ENCODE data around the gene CRADD. TPM values are rescaled to one million over a fixed set of nuclear protein-coding genes. Genes with fewer than 3 reads are reported as not detected.

The CRADD gene
- total RNA-seq, 1 experiment from 2014 or later, result 48.6 TPM

DNA sequence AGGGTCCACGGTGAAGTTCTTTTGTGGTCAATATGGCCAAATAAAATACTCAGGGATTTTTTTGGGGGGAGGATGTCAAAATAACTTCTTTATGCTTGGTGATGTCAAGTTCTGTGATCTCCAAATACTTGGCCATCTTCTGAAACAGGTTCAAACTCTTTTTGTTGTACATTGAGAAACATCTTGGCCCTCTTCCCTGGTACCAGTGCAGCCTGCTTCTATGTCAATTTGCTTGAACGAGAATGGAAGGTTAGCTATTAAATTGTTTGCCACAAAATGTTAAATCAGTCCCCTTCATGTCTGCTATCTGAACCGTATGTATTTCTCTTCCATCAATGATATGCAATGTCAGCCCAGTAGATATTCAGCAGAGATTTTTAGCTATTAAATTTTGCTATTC is 6.1 kb upstream of the CRADD start:
- no peak for DNase-seq (ENCODE audit: low read depth)

DNA sequence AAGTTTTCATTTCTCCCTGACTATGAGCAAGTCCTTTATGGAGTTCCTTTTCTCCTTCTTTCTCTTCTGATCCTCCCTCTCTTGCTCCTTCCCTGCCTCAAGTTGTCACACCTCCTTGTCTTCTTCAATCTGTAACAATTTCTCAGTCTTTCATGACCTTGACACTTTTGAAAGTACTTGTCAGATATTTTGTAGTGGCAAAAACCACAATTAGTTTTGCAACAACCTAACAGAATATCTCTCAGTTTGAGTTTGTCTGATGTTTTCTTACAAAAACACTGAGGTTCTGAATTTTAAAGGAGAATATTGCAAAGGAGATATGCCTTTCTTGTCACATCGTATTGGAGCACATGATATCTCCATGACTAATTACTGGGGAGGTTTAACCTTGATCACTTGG is 4.1 kb upstream of the CRADD start:
- no peak for DNase-seq (ENCODE audit: low read depth)

DNA sequence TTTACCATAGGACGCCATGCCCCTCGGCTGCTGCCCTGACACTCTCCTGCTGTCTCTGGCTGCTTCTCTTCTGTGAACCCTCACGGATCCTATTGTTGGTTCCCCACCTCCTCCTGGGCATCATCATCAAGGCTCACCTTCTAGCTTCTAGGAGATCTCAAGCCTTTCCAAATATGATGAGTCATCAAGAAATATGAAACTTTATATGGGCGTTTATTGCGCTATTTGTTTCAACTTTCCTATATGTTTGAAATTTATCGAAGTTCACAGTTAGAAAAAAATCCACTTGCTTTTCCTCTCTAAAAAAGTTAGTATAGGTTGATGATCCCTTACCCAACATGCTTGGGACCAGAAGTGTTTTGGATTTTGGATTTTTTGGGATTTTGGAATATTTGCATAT is 2.8 kb upstream of the CRADD start:
- DNase-seq (ENCODE audit: low read depth), result no peak

DNA sequence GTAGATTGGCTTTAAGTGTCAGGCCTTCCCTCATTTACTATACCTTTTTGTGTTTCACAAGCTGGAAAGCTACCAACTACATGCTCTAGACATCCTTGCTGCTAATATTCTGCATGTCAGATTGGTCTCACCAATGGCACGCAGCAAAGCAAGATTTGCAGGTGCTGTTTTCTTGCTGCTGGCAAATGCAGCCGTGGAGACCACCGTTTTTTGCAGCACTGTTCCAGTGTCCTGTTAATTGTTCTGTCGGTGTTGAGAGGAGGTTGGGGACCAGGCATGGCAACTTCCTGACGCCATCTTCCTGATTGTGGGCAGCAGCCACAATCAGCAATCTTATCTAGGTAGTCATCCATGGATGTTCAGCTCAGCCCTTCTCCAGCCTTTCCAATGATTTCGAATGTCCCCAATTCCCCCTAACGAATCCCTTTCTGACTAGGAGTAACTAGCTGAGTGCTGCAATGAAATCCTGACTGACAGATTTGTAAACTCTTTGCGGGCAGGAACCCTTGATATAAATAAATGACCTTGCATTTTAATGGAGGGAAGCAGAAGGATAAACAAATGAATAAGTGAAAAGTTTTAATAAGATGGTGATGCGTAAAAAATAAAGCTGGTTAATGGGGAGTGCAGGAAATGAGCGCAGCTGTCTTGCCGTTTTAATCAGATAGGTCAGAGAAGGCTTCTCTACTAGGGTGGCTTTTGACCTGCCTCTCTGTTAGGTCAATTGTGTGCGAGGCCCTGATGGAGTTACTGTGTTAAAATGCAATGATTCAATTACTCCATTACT is 574 bp upstream of the CRADD start:
- peak; percentile 25 for DNase-seq (ENCODE audit: low read depth)

DNA sequence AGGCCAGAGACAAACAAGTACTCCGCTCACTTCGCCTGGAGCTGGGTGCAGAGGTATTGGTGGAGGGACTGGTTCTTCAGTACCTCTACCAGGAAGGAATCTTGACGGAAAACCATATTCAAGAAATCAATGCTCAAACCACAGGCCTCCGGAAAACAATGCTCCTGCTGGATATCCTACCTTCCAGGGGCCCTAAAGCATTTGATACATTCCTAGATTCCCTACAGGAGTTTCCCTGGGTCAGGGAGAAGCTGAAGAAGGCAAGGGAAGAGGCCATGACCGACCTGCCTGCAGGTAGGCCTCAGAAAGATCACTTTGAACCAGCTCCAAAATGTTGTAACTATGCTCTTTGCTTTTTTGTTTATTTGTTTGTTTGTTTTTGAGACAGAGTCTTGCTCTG is 1.6 kb downstream of the CRADD start:
- no peak for DNase-seq (ENCODE audit: low read depth)

DNA sequence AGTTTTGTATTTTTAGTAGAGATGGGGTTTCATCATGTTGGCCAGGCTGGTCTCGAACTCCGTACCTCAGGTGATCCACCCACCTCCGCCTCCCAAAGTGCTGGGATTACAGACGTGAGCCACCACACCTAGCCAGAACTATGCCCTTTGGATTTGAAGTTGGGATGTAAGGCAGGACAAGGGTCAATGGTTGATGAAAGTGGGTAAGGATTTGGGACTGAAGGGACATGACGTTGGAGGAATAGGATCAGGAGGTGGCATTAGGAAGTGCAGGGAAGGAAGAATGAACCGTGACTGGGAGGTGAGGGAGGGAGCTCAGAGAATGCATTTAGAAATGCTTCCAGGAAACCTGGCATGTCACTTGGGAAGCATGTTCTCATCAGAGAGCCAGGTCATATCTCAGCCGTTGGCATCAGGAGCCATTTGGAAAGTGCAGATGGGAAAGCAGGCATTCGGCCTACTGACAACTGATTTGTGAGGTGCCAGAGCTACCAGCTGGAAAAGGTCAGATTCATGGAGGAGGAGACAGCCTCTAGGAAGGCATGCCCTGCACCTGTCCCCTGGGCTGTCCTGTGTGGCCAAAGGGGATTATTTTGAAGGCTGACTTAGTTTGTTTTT is 2.2 kb downstream of the CRADD start:
- peak; percentile 68 for DNase-seq (ENCODE audit: low read depth)

DNA sequence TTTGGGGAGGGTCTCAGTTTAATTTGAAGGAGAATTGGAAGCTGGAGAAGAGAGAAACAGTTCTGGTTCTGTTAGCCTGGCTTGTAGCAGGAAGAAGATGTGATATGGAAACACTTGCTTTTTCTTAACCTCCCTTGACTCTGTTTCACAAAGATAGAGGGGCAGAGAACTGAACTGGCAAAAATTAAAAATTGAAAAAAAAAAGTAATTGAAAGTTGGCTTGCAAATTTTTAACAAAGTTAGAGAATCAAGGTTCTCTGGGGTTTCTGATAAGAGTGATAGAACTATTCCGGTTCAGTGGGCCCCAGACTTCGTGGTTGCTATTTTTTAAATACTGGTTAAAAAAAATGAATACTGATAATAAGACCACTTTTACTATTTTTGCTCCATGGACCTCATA is 2.8 kb downstream of the CRADD start:
- DNase-seq (ENCODE audit: low read depth), result no peak

DNA sequence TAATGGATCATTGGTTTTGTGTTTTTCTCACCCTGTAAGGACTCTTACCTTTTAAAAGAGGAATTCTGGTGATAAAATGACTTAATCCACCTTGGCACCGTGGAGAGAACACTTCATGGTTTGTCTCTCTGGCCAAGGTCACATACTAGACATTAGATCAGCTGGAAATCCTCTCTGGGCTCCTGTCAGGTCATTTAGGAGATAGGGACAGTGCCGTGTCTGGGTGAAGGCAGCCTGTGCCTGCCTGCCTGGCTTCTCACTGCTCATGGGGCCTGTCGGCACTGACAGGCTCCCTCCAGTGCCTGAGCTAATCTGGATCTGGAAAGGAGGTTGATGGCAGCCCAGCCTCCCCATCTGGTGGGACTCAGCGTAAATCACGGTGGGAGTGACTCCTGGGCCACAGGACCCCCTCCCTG is 5.7 kb downstream of the CRADD start:
- DNase-seq (ENCODE audit: low read depth), result peak; percentile 79

DNA sequence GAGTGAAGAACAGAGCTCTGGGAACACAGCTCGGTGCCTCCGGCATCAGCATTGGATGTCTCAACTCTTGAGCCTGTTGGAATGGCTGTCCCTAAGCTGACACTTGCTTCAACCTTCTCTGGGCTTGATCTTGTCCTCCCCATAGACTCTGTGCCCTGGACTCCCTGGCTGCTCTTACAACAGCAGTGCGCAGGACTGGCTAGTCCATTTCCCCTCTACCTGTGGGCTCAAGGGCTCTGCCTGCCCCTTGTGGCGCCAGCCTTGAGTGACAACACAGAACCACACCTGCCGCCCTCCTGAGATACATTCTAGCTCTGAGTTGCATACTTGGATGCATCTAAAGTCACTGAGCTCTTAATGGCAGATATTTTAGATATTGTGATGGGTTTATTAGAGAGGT is 6.2 kb downstream of the CRADD start:
- DNase-seq (ENCODE audit: low read depth), result no peak

DNA sequence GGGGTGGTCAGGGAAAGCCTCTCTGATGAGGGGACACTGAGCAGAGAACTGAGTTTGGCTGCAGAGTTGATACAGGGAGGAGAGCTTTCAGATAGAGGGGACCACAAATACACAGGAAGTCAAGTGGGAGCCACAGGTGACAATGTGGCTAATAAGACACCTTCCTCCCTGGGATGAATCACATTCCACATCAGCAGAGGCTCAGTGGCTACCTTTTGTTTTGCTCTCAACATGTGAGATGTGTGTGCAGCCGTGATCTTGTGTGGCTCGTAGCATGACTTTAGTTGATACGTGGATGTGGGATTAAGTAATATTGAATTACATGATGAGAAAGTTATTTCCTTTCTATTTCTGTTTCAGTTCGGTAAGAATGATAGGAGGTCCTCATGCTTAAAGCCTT is 7.5 kb downstream of the CRADD start:
- no peak for DNase-seq (ENCODE audit: low read depth)

DNA sequence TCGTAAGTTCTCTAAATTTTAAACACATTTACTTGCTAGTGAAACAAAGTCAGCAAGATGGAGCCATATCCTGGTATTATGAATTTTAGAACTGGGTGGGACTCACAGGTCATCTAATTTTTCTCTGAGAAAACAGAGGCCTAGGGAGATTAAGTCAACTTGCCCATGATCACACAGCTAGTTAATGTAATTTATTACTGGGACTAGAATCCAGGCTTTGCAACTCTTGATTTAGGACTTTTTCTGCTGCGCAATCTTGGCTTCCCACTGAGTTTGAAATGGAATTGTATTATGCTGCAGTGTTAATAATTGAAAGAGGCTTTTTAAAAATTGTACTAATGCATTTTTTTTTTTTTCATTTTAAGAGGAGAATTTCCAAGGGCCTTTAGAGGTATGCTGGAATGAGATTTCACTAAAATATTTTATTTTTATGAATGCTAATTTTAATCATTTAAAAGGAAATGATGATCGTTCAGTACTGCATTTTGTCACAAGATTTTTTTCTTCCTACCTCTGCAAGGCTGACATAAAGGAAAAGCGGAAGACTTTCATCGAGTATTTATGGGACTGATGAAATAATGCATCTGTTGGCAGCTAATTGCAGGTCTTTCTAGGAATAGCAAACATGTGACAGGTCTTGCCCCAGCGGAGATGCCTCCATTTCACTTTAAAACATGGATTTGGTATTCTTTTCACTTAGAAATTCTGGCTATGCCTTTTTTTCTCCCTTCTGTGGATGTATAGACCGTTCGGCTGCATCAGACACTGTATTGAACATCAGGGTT is 9.6 kb downstream of the CRADD start:
- no peak for DNase-seq (ENCODE audit: low read depth)

DNA sequence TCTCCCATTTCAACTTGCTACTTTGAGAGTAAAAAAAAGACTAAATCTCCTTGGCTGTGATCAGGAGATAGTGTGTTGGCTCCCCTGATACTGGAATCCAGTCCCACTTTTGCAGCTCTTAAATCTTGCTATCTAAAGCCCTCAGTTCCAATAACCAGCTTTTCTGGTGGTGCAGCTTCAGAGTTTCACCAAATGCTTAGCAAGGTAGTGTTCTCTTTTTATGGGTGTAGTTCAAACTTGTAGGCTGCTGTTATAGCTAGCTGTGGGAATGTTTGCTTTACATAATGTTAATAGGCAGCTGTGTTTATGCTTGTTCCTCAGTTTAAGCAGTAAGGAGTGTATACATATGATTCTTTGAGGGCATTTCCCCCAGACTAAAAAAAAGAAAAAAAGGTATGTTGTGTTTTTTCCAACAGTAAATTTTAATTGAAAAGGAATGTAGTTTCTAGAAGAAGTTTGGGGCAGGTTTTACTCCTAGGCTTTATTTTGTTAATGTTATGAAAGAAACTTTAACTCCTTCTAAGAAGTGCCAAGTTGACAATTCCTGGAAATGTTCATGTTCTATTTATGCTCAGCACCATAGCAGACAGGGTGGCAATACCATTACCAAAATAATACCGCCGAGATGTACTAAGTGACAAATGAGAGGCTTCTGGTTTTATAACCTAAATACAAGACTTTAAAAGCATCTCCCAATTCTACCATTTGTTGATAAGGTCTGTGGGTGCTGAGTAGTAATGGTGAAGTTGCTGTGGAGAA is 12.1 kb downstream of the CRADD start:
- DNase-seq (ENCODE audit: low read depth), result no peak

DNA sequence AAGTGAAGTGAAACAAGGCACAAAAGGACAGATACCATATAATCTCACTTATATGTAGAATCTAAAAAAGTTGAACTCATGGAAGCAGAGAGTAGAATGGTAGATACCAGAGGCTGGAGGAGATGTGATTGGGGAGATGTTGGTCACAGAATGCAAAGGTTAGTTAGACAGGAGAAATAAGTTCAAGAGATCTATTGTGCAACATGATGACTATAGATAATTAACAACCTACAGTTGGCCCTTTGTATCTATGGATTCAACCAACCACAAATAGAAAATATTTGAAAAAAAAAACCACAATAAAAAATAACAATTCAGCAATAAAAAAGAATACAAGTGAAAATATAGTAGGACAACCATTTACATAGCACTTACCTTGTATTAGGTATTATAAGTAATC is 19.3 kb downstream of the CRADD start:
- no peak for DNase-seq (ENCODE audit: low read depth)

DNA sequence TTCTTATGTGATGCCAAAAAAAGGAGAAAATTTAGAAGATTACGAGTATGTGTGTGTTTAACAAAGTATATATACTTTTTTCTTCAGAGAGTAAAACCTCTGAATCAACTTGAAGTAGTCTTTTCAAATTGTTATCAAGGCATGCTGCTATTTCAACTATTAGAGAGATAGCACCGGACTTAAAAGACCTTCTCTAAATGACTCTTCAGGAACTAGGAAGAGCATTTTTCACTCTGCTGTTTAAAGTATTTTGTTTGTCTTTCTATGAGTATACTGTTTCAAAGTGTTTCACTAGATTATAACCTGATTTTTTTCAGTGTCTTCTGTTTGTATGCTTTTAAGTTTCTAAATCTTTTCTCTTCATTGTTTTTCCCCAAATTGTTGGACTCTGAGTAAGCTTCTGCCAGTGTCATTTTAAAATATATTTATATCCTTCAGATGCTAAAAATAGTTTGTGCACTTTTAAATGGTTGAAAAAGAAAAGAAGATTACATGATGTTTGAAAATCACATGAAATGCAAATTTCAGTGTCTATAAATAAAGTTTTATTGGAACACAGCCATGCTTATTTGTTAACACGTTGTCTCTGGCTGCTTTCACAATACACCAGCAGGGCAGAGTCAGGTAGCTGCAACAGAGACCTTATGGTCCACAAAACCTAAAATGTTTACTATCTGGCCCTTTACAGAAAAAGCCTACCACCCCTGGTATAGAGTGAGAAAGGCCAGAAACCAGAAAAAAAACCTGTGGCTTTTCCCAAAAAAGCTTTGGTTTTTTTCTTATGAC is 21.3 kb downstream of the CRADD start:
- peak; percentile 62 for DNase-seq (ENCODE audit: low read depth)

DNA sequence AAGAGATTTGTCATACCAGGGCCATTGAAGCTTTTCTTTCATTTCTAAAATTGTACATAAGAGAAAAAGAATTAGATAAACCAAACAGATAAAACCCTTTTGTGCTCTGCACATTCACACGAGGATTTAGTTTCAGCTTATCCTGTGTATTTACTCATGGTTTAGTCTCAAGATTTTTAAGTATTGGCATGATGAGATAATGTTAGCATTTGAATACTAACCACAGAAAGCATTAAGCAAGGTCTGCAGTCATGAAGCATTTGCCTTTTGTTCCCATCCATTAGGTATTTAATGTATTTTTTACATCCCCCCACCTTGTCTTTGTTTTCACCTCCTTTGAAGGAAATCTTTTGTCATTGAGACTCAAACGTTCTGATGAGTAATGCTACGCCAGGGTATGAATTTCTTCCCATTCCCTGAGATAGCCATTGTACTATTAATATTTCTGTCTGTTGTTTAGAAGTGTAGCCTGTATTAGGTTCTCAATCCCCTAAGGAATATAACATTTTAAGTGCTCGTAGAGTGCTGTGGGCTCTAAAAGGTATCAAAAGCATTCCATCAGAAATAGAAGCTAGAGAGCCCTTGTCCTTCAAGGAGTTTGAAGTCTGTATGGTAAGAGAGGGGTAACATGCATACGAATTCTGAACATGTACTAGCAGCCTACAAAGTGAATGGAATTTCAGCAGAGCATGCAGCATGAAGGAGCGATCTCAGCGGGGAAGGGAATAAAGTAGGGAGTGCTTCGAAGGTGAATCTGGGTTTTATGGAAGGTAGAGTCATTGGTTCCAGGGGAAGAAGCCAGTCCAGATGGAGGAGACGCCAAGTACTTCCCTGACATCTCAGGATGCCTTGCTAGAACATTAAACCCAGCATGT is 22.3 kb downstream of the CRADD start:
- DNase-seq (ENCODE audit: low read depth), result peak; percentile 88

DNA sequence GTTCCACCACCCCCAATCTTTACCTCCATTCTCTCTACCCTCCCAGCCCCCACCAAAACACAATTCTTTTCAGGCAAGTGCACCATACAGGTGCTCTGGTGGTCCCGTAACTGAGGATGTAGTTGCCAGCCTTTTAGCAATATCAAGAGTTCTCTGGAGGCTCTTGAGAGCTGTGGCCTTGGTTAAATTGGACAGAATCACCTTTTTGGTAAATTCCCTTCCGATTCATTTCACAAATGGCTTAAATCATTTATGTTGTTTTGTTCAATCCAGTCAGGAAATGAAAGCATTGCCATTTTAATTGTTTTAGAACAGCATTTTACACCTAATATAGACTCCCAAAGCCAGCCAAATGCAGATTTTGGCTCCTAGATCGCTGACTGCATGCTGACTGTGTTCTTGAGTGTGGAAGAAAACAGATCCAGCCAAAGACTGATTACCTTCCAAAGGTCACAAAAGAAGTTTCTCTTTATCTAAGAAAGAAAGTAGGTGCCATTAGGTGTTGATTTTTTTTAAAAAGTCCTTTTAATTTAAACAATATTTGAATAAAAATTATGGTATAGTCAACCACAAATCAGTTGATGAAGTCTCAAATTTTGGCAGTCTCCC is 25.6 kb downstream of the CRADD start:
- no peak for DNase-seq (ENCODE audit: low read depth)

DNA sequence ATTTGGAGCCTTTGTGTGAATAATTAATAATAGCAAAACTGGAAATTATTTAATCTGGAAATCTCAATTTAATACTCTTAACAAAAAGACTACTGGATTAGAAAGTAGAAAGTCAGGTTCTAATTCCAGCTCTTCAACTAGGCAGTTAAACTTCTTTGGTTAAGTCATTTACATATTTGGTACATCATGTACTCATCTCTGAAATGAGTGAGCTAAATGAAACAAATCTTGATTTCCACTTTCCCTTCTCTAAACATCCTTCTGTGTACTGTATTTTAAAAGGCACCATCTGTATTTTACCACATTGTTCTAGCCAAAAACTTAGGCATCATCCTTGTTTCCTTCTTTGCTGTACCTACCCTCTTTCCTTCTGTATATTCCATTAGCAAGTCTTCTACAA is 26.9 kb downstream of the CRADD start:
- no peak for DNase-seq (ENCODE audit: low read depth)

DNA sequence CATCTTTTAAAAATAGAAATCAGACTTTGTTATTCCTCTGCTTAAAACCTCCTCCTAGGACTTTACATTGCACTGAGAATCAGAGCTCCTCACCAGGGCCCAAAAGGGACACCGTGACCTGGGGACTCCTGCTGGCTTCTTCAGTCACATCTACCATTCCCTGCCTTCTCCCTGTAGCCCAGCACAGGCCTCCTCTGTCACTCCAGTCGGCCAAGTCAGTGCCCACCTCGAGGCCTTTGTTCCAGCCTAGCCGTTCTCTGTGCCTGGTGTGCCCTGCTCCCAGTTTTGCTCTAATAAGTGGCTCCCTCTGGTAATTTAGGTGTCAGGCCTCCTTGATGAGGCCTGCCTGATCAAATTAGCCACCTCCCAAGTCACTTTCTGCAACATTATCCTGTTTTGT is 27.4 kb downstream of the CRADD start:
- DNase-seq (ENCODE audit: low read depth), result no peak

DNA sequence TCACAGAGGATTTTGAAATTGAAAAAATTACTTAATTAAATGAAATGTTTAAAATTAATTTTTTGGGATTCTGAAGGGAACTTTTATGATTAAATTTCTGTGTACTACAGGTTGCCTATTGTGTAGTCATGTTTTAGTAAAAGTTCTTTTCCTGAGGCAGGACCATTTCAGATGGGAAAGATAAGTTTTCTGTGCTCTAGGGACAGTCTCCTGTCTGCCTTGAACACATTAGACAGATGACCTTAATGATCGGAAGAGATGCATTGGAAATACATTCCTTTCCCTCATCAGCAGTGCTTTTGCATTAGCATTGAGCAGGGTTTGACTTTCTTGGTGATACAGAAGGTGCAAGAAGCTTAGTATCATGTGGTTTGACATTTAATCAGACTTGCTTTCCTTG is 28.1 kb downstream of the CRADD start:
- DNase-seq (ENCODE audit: low read depth), result no peak

DNA sequence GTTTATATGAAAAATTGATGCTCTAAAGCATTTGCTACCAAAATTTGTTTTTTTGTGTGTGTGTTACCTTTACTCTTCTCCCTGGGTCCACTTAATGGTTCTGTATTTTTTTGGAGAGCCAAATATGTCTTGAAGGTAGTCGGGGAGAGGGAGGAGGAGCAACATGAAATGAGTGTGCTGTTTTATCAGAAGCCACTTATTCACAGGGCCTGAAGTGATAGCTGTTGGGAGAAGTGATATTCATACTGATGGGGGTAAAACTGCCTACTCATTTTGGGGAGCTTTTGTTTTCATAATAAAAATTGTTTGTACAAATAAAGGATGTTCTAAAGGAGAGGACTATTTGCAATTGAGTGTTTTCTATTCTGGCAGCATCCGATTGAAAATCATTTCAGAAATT is 29.2 kb downstream of the CRADD start:
- DNase-seq (ENCODE audit: low read depth), result peak; percentile 50
